Kidney tubule cell (primary cell): ENCODE data around the gene RPTOR.

Experiments used
- DNase-seq: peaks from one replicate; pipeline ENCODE4 v3.0.0-alpha.2; 2018; ENCODE audit warnings: low spot score

RPTOR gene

DNA sequence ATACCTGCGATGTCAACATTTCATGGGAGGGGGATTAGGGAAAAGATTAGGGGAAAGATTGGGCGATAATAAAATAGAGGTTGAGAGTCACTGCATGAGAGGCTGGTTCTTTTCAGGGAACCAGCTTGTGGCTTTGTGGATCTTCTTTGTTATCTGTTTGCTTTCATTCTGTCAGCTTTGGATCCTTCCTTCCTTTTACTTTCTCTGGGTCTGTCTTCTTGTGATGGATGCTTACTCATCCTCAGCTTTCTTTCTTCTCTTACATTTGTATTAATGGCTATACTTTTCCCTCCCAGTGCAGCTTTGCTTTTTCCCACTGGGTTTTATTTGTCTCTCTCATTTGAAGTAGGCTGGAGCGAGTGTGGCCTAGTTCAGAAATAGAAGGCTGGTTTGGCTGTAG, 47.1 kb downstream of the RPTOR start:
- DNase-seq: no peak

DNA sequence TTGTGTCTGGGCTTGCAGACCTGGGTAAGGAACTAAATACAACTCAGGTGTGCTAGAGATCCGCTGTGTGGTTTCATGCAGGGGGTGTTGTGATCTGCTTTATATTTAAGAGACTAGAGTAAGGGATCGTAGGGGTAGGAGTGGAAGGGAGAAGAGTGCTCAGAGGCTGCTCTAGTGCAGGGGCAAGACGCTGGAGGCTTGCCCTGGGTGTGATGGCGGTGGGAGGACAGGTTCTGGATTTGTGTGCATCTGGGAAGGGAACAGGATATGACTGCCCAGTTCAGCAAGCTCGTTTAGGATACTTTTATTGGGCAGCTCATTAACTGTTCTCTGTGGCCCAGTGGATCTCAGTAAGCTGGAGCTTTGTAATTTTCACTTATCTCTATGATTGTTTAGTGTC, 47.6 kb downstream of the RPTOR start:
- no peak for DNase-seq

DNA sequence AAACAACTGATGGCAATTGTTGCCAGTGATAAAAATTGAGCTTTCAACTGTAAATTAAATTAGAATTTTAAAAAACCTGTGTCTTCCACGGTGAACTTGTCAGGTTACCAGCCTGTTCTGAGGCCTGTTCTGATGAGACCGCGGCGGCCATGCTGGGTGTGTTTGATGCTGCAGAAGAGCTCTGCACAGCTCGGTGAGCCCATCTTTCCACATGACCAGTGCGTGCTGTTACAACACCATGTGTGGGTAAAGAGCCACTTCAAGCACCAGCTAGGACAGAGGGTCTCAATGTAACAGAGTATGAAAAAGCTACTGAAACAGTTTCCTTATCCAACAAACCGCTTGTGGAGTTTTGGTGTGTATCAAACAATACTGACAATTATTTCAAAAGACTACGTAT, 48.5 kb downstream of the RPTOR start:
- DNase-seq: no peak

DNA sequence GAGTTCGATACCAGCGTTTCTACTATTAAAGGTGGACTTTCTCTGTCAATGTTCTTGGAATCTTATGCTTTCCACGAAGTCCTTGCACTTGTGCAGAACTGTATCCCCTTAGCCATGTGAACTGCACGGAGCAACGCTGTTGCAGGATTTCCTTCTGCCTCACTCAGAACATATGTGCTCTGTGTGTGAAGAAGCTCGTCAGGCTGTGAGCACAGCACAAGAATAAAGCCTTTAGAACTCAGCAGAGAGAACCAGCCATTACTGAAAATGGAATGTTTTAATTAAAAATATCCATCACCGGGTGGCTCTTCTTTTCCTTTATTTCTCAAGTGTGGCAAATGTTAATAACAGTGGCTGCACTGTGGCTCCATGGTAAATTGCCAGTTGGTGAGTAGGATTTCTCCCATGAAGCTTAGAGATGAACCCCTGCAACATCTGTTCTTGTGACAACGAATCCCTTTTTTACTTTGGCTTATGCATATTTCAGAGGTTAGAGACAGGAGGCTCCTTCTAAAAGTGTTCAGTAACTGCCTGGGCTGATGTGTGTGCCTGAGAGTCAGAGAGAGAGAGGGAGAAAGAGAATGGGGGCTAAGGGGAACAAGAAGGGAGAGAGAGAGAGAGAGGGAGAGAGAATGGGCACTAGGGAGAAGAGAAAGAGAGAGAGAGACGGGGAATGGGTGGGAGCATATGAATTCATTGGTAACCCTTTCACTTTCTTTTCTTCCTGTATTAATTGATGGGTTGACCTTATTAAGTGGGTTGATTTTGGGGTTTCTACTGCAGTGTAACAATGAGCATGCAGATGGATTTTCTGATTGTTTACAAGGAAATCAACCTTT, 50.0 kb downstream of the RPTOR start:
- no peak for DNase-seq

DNA sequence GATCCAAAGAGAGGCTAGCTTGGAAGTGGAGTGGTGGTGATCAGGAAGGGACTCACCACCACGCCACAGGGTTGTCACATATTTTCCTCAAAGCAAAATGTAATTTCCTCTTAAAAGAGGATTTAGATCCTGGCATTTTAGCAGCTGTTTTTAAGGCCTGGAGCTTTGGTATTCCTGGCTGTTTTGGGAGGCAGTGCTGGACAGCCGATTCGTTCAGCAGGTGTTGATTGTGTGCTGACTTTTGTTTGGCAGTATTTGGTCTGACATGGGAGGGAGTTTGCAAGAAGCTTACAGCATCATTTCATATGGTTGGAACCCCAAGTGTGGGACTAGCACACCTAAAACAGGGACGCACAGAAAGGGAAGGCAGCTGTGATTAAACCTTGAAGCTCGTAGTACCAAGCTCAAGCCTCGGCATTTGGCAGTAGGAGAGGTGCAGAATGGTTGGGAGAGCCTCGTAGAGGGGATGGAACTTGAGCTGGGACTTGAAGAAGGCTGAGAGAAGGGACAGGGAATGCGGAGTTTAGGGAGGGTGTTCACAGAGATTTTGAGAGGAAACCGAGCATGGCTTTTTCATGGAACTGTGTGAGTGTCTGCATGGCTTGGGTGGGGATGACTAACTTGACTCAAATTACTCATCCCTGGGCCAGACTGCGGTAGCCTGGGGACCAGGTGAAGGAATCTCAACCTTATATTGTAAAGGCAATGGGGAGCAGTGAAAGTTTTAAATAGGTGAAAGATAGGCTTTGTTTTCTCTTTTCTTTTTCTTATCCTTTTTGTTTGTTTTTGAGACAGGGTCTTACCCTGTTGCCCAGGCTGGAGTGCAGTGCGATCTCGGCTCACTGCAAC, 52.3 kb downstream of the RPTOR start:
- peak; percentile 56 for DNase-seq

DNA sequence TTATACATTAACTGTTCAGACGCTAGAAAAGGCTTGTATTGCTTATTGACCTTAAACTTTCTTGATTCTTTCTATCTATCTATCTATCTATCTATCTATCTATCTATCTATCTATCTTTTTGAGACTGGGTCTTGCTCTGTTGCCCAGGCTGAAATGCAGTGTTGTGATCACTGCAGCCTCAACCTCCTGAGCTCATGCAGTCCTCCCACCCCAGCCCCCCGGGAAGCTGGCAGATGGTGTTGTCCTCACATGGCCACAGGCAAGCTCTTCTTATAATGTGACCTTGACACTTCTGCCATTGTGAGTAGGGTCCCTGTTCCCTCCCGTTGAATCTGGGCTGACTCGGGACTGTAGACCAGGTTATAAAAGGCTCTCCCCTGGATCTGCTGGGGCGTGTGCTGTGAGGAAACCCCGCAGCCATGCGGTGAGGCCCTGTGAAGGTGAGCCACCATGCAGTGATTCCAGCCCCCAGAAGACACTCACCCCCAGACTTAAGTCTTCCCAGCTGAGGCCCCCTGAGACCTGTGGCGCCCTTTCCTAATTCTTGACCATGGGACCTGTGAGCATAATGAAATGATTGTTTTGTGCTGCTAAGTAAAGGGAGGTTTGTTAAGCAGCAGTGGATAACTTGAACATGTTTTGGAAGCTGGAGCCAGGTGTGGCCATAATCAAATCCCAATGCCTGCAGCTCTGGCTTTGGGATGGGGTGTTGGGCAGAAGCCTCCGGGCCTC, 54.3 kb downstream of the RPTOR start:
- DNase-seq: no peak

DNA sequence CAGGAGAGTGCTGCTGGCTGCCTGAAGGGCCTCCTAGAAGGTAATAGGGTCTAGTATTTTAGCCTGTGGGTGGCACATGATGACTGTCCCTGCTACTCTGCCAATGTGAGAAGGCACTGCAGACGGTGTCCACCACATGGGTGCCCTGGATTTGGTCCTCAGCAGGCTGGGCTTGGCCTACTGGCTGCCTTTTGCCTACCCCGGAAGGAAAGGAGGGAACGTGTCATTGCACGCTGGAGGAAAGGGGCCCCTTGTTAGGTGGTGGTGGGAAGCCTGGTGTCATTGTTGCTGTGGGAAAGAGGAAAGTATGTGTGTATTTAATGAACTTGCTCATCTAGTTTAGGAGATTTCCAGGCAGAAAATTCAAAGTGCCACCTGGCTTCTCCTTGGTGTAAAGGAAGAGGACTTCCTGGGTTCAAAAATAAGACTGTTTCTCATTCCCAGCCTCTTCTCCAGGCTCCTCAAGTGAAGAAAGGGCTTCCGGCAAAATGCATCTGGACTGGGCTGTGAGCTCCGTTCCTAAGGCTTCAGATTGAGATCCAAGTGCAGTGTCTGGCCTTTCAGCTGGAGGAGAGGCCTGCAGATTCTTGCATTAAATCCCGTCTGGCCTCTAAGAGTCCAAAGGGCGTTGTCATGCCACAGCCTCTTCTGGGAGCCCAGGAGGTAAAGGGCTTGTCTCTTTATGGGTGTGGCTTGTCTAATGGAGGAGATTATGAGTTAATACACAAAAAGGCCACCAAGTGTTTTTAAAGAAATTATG, 55.1 kb downstream of the RPTOR start:
- no peak for DNase-seq

DNA sequence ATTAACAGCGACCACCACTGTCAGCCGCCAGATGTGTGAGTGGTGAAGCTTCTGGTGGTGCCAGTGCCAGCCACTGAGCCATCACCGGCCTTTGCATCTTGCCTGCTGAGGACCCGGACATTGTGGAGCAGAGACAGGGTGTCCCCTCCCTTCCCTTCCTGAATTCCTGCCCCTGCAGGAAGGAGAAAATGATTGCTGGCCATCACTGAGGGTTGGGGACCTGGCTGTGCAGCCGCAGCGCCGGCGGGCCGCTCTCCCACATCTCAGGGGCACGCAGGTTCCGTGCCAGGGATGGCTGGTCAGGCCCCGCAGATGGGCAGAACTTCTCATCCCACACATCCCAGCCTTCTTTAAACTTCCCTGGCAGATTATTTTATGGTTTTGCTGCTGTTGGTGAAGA, 56.5 kb downstream of the RPTOR start:
- DNase-seq: no peak

DNA sequence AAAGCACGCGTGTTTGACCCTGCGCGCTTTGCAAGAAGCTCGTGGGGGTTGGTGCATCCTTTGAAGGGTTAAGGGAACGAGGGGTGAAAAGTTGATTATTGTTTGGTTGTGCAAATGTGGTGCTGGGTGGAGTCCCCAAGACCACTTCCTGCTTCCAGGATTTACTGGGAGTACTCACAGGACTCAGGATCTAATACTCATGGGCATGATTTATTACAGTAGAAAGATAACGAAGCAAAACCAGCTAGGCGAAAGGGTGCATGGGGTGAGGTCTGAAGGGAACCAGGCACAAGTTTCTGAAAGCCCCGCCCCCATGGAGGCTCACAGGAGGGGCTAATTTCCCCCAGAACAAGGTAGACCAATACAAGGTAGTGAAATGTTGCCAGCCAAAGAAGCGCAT, 58.8 kb downstream of the RPTOR start:
- DNase-seq: no peak

DNA sequence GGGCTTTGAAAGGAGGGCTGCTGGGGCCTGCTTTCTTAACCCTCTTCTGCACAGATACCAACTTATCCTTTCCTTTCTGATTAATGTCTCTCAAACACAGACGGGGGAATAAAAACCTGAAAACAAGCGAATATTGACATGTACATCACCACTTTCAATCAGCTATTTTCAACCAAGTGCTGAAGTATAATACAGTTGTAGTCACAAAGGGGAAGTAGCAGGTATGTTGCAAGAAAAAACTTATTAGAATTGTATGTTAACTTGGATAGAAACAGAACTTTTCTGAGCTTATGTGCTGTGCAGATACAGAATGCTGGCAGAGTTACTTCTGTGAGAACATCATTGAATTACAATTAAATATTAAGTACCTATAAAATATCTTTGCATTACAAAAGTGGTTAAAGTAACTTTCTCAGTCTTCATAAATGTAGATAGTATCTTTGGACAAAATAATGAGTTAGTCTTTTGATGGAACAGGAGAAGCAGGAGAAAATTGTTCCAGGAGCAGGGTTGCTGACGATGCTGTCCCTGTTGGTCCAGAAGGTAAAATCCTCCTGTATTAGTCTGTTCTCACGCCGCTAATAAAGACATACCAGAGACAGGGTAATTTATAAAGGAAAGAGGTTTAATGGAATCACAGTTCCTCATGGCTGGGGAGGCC, 59.5 kb downstream of the RPTOR start:
- DNase-seq: no peak

DNA sequence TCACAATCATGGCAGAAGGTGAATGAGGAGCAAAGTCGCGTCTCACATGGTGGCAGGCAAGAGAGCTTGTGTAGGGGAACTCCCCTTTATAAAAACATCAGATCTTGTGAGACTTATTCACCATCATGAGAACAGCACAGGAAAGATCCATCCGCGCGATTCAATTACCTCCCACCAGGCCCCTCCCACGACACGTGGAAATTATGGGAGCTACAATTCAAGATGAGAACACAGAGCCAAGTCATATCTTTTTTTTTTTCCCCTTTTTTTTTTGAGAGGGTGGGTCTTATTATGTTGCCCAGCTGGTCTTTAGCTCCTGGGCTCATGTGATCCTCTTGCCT, 60.0 kb downstream of the RPTOR start:
- no peak for DNase-seq

DNA sequence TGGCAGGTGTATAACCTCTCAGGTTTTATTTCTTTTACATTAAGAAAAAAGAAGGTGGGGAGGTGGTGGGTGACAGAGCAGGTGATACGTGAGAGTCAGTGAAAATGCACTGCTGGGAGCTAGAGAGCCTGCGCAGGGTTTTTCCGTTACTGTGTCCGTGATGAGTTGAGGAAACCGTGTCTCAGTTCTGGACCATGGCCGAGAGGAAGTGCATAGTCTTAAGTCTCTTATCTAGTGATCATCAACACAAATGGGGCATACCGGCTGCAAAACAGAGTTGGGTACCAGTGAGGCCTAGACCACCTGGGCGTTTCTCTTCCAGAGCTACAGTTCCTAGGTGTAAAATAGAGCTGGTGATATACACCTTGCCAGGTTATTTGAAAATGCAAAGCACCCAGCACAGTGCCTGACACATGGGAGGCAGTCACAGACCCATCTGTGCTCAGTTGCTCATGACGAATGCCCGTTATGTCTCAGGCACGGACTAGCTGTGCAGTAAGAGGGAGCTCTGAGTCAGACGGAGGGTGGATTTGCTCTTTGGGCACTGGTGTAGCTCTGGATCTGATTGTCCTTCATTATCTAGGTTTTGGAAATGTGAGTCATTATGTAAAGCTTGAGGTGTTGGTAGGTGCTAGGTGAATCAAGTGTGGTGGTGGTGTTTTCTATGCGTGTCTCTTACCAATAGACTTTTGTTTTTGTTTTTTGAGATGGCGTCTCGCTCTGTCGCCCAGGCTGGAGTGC, 60.9 kb downstream of the RPTOR start:
- peak; percentile 87 for DNase-seq

DNA sequence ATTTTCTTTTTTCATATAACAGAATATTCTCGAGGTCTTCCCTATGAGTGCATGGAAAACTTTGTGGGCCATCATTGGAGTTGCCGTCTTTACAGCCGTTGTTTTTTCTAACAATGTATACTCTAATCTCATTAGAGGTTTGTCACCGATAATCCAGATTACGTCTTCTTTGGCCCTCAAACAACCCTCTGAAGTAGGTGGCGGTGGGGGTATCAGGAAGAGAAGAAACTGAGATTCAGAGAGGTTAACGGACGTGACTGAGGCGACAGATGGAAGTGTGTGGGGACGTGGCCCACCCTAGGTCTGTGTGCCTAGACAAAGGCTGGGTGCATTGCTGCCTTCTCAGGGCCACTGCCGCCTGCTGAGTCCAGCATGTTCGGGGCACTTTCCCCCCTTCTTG, 63.7 kb downstream of the RPTOR start:
- DNase-seq: no peak

DNA sequence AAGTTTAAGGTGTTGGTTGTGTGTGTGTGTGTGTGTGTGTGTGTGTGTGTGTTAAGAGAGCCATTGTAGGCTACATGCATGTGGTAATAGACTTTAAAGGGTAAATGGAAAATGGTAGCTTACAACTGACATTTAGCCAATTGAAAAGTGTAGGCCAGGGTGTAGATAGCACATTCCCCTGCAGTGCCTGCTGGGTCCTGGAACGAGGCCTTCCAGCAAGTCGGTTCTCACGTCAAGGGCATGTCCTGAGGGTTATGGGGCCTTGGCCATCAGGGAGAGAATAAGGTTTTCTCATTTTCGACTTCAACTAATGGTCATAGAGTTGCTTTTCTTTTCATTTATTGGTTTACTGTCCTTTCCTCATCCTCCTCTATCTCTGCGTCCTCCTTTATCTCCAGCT, 65.1 kb downstream of the RPTOR start:
- no peak for DNase-seq

DNA sequence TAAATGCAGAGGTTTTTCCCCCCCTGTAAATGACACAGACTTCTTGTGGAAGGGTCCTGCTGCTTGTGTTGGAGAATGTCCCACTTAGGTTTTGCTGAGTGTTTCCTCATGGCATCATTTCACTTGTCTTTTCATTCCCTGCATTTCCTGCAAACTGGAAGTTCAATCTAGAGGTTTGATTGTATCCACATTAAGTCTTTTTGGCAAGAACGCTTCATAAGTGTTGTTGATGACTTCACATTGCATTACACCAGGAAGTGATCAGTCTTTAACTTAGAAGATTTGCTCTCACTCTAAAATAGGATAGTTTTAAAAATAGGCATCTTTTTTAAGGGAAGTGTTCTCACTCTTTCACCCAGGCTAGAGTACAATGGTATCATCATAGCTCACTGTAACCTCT, 67.2 kb downstream of the RPTOR start:
- no peak for DNase-seq

DNA sequence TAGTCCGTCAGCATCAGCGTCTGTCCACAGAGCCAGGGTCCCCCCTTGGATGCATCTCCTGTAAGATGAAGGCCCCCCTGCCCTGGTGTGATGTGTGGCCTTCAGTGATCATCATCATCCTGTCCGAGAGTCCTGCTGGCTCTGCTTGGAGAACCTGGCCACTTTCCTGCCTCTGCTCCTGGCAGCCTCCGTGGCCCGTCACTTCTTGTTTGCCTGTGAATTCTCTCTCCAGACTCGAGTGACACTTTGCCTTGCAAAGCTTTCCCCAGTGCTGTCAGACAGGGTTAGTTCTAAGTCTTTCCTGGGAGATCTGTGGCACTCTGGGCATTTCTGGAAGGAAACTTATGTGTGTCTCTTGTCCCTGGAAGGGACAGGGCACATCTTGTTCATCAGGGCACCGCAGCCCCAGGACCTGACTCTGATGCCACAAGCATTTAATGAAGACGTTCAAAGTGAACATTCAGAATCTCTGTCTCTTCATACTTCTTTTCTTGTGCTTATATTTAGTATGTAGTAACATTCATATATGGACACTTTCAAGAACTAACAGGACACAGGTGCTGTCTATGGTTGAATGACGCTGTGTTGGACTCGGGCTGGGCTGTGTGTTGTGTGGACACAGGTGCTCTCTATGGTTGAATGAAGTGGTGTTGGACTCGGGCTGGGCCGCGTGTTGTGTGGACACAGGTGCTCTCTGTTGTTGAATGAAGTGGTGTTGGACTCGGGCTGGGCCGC, 68.5 kb downstream of the RPTOR start:
- no peak for DNase-seq

DNA sequence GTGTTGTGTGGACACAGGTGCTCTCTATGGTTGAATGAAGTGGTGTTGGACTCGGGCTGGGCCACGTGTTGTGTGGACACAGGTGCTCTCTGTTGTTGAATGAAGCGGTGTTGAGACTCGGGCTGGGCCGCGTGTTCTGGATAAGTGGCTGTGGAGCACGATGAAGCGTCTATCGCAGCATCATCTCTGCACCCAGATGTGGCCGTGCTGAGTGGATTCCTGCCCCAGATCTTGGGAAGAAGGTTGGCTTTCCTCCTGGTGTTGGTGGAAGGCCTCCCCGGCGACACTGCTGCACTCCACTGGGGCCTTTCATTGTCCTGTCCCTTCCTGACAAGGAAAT, 69.1 kb downstream of the RPTOR start:
- no peak for DNase-seq

DNA sequence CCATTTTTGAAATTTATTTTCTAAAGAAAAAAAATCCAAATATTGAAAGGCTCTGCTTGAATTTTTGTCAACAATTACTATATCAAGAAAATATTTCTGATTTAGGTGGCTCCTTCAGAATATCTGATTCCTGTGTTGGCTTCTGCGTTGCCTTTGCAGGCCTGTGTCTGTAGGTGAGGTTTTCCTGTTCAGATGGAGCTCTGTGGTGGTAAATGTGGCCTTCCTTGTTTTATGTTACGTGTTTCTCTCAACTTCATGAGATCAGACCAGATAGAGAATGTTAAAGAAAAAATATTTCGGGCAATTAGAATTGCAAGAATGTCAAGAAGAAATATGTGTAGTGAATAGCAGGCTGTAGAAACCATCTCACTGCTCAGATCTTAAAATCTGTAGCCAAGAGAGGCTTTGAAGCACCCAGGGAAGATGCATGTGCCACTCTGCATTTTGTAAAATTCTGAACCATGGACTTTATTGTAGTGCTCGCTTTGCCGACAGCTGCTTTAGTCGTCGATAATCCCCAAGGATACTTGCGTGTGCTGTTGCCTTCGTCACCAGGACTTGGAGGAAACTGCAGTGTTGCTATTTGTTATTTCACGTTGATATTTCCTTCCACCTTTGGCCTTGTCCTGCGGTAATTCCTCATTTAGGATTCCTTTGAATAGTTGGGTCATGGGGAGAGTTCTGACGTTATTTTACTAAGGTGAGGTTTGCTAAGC, 69.9 kb downstream of the RPTOR start:
- DNase-seq: no peak

DNA sequence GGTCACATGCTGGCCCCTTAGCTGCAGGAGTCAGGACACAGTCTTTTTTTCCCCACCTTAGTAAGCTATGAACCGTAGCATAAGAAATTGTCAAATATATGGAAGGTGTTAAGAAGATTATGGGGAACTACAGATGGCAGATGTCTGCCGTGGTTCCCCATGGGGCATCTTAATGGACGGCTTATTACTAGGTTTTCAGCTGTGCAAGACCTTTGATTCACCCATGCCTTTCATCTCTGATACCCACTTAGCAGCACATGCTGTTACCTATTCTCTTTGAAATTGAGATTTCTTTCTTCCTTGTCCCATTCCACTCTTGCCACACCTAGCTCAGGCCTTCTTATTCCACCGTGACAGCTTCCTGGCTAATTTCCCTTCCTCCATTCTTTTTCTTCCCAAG, 70.7 kb downstream of the RPTOR start:
- no peak for DNase-seq

DNA sequence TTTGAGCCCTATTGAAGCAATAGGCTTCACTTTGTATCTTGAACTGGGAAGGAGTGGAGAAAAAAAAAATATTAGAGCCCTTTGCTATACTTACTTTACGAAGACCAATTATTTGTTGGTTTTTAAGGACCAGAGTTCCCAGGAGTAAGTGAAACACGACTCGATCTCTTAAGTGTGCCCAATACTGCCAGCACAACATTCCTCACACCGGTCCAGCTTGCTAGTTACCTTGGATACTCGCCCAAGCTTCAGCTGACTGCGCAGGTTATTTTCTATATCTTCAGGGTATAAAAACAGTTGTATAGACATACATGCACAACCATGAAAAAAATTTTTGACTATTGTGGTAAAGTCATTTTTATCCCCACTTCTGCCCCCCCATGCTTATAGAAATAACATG, 72.1 kb downstream of the RPTOR start:
- DNase-seq: no peak
